IPS-18c (cell line): ENCODE measurements around the gene DHRS3.
A peak's percentile ranks its signal among the peaks of the same experiment; 100 is the strongest.

Experiments
- H3K4me3 ChIP-seq: 2 replicates; pipeline ENCODE4 v1.7.0; 2013; ENCODE audit warnings: low read depth, mild to moderate bottlenecking, low read length, moderate library complexity; ENCODE audit not compliant: insufficient read depth
- H3K9me3 ChIP-seq: one replicate; pipeline ENCODE4 v1.6.1; 2013; ENCODE audit warnings: mild to moderate bottlenecking, low read length, moderate library complexity; ENCODE audit not compliant: control insufficient read depth, insufficient read depth

The DHRS3 gene

DNA sequence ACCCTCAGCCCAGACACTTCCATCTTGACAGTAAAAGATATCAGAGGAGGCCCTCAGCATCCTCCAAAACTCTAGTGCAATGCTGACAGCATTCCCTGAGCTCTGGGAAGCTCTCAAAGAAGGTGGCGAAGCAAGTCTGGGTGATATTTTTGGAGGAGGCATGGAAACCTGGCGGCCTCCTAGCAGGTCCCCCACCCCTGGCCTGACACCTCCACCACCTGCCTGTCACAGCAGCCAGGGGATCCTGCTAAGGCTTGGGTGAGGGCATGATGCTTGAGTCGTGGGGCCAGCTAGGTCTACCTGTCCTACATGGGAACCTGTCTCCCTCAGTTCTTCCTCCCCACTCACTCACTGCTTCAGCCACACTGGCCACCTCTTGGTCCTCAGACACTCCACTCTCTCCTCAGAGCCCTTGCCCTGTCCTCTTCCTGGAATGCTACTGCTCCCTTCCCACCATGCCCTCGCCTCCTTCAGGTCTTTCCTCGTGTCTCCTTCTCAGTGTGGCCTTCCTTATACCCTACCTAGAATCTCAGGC is 8.5 kb downstream of the DHRS3 start:
- Histone ChIP-seq H3K9me3 (peaks cover 6% of the 10 kb centered on the region), H3K4me3 (no peak overlapping the region)

- H3K9me3 ChIP-seq: peaks cover 6% of the 10 kb centered on the region
- no peak overlapping the region for H3K4me3 ChIP-seq
Measured at GRCh38 chr1:12608311-12608957, 9.6 kb downstream of the DHRS3 start.

DNA sequence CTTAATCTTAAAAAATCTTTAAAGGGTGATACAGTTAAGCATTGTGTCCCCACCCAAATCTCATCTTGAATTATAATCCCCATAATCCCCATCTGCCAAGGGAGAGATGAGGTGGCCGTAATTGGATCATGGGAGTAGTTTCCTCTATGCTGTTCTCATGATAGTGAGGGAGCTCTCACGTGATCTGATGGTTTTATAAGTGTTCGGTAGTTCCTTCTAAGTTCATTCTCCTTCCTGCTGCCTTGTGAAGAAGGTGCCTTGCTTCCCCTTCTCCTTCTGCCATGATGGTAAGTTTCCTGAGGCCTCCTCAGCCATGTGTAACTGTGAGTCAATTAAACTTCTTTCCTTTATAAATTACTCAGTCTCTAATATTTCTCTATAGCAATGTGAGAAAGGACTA is 10.7 kb downstream of the DHRS3 start:
- peaks cover 6% of the 10 kb centered on the region for H3K9me3 ChIP-seq
- H3K4me3 ChIP-seq: no peak overlapping the region

DNA sequence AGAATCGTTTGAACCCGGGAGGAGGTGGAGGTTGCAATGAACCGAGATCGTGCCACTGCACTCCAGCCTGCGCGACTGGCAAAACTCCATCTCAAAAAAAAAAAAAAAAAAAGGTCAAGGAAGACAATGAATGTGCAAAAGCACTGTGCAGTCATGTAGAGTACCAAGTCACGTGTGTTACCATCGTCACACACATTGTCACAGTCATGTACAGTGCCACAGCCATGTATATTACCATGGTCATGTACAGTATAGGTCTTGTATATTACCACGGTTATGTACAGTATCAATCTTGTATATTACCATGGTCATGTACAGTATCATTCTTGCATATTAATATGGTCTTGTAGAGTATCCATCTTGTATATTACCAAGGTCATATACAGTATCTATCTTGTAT is 13.0 kb downstream of the DHRS3 start:
- Histone ChIP-seq H3K9me3 (peaks cover 6% of the 10 kb centered on the region), H3K4me3 (no peak overlapping the region)

DNA sequence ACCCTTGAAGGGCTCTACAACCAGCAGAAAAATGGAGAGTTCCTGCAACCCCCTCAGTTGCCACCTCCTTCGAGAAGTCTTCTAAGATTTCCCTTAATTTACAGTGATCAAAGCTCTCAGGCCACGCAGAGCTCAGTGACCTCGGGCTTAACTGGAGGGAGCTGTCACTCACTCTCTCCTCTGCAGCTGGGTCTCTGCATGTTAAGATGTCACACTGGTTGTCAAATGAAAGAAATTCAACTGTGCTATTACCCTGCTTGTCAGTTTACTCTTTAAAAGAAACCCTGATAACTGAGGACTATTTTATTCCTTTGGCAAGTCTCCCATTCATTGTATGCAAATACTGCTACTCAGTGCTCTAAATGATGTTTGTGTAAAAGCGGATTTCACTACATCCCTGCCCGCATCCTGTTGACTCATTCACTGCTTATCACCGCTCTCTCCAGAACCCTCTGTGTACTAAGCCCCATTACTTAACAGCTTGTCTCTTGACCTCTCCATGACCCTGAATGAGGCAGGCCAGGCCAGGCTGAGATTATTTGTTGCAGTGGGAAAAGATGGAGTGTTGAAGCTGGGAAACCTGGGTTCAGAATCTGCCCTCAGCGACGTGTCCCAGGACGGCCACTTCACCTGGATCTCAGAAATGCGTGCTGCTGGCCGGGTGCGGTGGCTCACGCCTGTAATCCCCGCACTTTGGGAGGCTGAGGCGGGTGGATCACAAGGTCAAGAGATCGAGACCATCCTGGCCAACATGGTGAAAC is 13.7 kb downstream of the DHRS3 start:
- H3K4me3 ChIP-seq: no peak overlapping the region

GRCh38 chr1:12603224-12603623 is 14.8 kb downstream of the DHRS3 start:
- Histone ChIP-seq H3K9me3 (peaks cover 5% of the 10 kb centered on the region), H3K4me3 (no peak overlapping the region)

More for the DNA sequence above, 13.7 kb downstream of the DHRS3 start:
- H3K9me3 ChIP-seq: peaks cover 6% of the 10 kb centered on the region

GRCh38 chr1:12602659-12603024 is 15.4 kb downstream of the DHRS3 start:
- no peak overlapping the region for H3K4me3 ChIP-seq
- peaks cover 4% of the 10 kb centered on the region for H3K9me3 ChIP-seq

DNA sequence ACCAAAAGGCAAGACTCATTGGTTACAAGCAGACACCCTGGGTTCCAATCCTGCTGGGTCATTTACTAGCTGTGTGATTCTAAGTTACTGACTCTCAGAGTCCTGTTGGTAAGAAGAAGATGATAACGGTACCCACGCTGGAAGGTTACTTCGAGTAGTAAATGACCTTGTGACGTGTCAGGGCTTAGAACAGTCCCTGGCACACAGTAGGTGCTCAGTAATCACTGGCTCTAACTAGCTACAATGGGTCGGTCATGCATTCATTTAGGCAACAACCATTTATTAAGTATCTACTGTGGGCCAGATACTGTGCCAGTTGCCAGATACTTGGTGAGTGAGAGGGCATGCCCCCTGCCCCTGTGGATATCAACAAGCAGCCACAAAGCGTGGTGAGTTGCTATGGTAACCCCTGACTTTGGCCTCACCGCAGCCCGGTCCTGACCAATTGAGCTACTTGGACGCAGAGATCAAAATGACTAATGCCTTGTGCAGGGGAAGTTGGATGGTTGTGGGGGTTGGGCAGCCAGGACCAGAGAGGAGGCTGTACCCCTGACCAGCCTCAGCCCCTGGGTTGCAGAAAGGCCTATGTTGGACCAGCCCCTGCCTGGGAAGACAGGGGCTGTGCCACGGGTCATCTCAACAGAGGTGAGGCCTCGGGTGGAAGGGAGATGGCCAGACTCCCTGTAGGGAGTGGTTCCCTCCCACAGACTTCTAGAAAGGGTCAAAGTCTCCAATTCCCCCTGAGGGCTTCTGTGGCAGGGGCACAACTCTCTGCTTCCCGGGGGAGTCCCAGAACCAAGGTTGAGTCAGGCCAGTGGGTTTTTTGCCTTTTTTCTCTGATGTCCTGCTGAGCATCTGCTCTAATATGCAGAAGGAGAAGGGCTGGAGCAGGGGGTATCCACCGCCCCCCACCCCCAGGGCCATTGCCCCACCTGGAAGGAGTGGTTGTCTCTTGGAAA is 16.0 kb downstream of the DHRS3 start:
- no peak overlapping the region for H3K4me3 ChIP-seq
- H3K9me3 ChIP-seq: peaks cover 3% of the 10 kb centered on the region

DNA sequence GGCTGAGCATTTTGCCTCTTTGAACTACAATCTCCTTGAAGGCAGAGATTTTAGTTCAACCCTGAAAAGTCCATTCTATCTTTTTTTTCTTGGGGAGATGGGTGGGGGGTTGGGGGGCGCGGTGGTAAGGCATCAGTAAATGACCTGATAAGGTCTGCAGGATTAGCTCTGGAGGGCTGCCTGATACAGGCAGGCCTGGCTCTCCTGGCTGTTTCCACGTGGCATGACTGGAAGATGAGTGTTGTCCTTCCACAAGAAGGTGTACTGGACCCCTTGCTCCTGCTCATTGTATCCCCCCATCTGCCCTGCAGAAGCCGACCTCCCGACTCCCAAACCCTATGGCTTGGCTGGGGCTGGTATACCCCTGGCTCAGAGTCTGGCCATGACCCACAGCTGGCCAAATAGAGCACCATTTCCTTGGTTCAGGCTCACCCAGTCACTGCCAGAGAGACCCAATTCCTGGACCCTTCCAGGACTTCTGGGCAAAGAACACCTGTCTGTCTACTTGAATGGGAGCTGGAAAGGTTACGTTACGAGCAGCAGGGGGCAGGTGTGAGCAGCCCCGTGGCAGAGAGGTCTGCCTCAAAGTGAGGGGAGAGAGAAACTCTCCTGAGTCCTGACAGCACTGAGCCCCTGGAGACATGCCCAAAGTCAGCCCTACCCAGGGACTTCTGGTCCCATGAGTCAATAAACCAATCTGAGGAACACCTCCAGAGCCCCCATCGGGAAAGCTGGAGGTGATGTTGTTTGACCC is 17.0 kb downstream of the DHRS3 start:
- H3K4me3 ChIP-seq: no peak overlapping the region
- no peaks in the 10 kb centered on the region for H3K9me3 ChIP-seq

DNA sequence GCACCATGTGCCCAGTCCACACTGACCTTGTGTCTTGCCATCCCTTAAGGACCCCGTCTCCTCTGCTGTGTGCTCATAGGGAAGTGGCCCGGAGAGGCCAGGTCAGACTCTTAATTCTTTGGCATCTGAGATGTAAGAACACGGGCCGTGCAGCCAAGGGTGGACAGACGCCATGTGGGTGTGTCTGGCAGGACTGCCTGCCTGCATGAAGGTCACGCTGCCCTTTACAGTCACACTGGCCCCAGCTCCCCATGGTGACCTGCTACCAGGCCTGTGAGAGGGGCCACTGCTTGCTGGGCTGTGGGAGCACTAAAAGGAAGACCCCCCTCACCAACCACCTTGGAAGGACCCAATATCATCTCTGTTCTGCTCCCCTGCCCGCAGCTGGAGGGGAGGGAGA is 17.7 kb downstream of the DHRS3 start:
- Histone ChIP-seq H3K9me3 (no peaks in the 10 kb centered on the region), H3K4me3 (no peak overlapping the region)

- H3K9me3 ChIP-seq: no peaks in the 10 kb centered on the region
- H3K4me3 ChIP-seq: no peak overlapping the region
Measured at GRCh38 chr1:12599657-12600056, 18.4 kb downstream of the DHRS3 start.

DNA sequence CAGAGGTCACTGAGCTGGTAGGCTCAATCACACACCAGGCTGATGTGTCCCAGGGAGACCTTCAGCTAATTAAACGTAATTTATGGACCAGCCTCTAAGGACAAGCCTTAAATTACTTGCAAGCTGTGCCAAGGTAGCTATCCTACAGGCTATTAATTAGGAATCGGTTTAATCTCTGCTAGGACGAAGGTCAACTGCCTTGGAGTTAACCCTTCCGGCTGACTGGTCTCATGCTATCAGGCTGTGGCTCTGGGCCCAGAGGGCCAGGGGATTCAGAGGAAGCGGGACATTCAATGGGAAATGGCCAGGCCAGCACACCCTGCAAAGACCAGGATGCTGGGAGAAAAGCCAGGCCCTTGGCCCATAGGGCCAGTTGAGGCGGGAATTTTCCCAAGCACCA is 19.0 kb downstream of the DHRS3 start:
- no peak overlapping the region for H3K4me3 ChIP-seq
- H3K9me3 ChIP-seq: no peaks in the 10 kb centered on the region

DNA sequence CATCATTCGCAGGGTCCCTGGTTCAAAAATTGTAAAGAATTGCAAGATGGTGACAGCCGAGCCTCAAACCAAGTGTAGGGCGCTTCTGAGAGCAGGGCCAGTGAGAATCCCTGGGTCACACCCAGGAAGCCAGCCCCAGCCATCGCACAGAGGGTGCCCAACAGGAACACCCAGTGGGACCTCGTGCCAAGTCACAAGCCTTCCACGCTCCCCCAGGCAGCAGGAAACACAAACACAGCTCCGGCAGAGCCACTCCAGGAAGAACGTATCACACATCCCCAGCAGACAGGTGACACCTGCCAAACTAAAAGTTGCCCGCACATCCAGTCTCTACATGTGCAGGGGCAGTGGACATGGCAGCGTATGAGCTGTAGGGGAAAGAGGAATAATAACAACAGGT is 20.2 kb downstream of the DHRS3 start:
- H3K9me3 ChIP-seq: no peaks in the 10 kb centered on the region
- no peak overlapping the region for H3K4me3 ChIP-seq

- H3K9me3 ChIP-seq: no peaks in the 10 kb centered on the region
- H3K4me3 ChIP-seq: peak overlapping the region; percentile 49
Measured at GRCh38 chr1:12596007-12596821, 21.8 kb downstream of the DHRS3 start.

DNA sequence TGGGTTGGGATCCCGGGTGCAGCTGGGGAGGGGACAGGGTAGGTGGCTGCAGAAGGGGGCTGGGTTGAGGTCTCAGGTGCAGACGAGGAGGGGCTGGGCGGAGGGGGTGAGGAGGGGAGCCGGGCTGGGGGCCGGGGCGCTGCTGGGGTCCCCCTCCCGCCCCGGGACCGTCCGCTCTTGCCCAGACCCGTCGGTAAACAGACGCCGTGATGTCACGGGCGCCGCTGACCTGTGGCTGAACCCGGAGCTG is 22.3 kb downstream of the DHRS3 start:
- Histone ChIP-seq H3K4me3 (peak overlapping the region; percentile 50), H3K9me3 (no peaks in the 10 kb centered on the region)

GRCh38 chr1:12594966-12595756 is 22.8 kb downstream of the DHRS3 start:
- peak overlapping the region; percentile 55 for H3K4me3 ChIP-seq
- no peaks in the 10 kb centered on the region for H3K9me3 ChIP-seq
